ENCODE data around the gene RPL11. TPM values are rescaled to one million over a fixed set of nuclear protein-coding genes. Genes with fewer than 3 reads are reported as not detected.
"Not testable (repeated sequence)": the region's sequence is repeated elsewhere in the genome, so short reads cannot be mapped to it uniquely, and the experiment has no call there.

RPL11 gene
- total RNA-seq, 4 donors from 2014 or later: 302 to 593 (median 504) TPM

- TF ChIP-seq POLR2A (IDR thresholded peaks at IDR 0.05) (no peak), CTCF (IDR thresholded peaks at IDR 0.05 in 4 of 5, conservative IDR thresholded peaks at IDR 0.05 in 1 of 5) (no peak)
- intact Hi-C loops (cut with DNase I; ENCODE audit: low total_unique reads): no loop called here
- DNase-seq (peak; percentile 39 to 70), ATAC-seq (peak; percentile 54 to 62)
- H3K4me1 ChIP-seq: no peaks in the 10 kb centered on the region
- in situ Hi-C loops (cut with MboI; ENCODE audit: low sequenced_read_pairs in 4 of 4): no loop called here
- H3K27ac ChIP-seq: peak overlapping the region in 3 of 4 donors; percentile 11 to 27 (median 20)
- no peaks in the 10 kb centered on the region for H3K27me3 ChIP-seq
- no peaks in the 10 kb centered on the region for H3K36me3 ChIP-seq
- H3K4me3 ChIP-seq: no peak overlapping the region
- no peaks in the 10 kb centered on the region for H3K9me3 ChIP-seq
These were observed 35.8 kb downstream of the RPL11 start for GRCh38 chr1:23727362-23727811.

GRCh38 chr1:23732363-23733224 lies 41.0 kb downstream of the RPL11 start:
- intact Hi-C loops (cut with DNase I; ENCODE audit: low total_unique reads) (no loop called here), in situ Hi-C loops (cut with MboI; ENCODE audit: low sequenced_read_pairs in 4 of 4) (no loop called here)
- ATAC-seq (no peak), DNase-seq (no peak)
- H3K4me3 ChIP-seq: no peak overlapping the region
- TF ChIP-seq POLR2A (IDR thresholded peaks at IDR 0.05) (no peak), CTCF (IDR thresholded peaks at IDR 0.05 in 4 of 5, conservative IDR thresholded peaks at IDR 0.05 in 1 of 5) (no peak)
- no peaks in the 10 kb centered on the region for H3K9me3 ChIP-seq
- H3K36me3 ChIP-seq: no peaks in the 10 kb centered on the region
- no peaks in the 10 kb centered on the region for H3K27me3 ChIP-seq
- peaks cover 0 to 4% of the 10 kb centered on the region in 2 donors for H3K4me1 ChIP-seq
- no peak overlapping the region for H3K27ac ChIP-seq

- in situ Hi-C loops (cut with MboI; ENCODE audit: low sequenced_read_pairs in 4 of 4); H3K27me3 ChIP-seq; ATAC-seq; H3K4me3 ChIP-seq; H3K36me3 ChIP-seq; intact Hi-C loops (cut with DNase I; ENCODE audit: low total_unique reads); H3K9me3 ChIP-seq; H3K27ac ChIP-seq; DNase-seq; H3K4me1 ChIP-seq: not testable (repeated sequence)
These were observed 41.7 kb downstream of the RPL11 start for GRCh38 chr1:23733281-23733680.

- H3K4me3 ChIP-seq: no peak overlapping the region
- H3K36me3 ChIP-seq: no peaks in the 10 kb centered on the region
- no peak for DNase-seq
- TF ChIP-seq POLR2A (IDR thresholded peaks at IDR 0.05) (no peak), CTCF (IDR thresholded peaks at IDR 0.05 in 4 of 5, conservative IDR thresholded peaks at IDR 0.05 in 1 of 5) (no peak)
- no peaks in the 10 kb centered on the region for H3K9me3 ChIP-seq
- no peak for ATAC-seq
- H3K4me1 ChIP-seq: peaks cover 0 to 6% of the 10 kb centered on the region in 2 donors
- intact Hi-C loops (cut with DNase I; ENCODE audit: low total_unique reads): no loop called here
- no peaks in the 10 kb centered on the region for H3K27me3 ChIP-seq
- in situ Hi-C loops (cut with MboI; ENCODE audit: low sequenced_read_pairs in 4 of 4): no loop called here
- H3K27ac ChIP-seq: no peak overlapping the region
These were observed 45.0 kb downstream of the RPL11 start for GRCh38 chr1:23736437-23737134.

- H3K4me1 ChIP-seq: peaks cover 25 to 26% of the 10 kb centered on the region in 2 donors
- H3K27me3 ChIP-seq: no peaks in the 10 kb centered on the region
- peaks cover 0 to 6% of the 10 kb centered on the region in 2 donors for H3K36me3 ChIP-seq
- DNase-seq (no peak), ATAC-seq (no peak)
- H3K27ac ChIP-seq: no peak overlapping the region
- H3K9me3 ChIP-seq: no peaks in the 10 kb centered on the region
- intact Hi-C loops (cut with DNase I; ENCODE audit: low total_unique reads) (no loop called here), in situ Hi-C loops (cut with MboI; ENCODE audit: low sequenced_read_pairs in 4 of 4) (loop anchor here in 1 of 4 donors (5.0 kb wide), 1 partner anchor 49 kb away; the partner anchor contains the start of gene RPL11)
- H3K4me3 ChIP-seq: no peak overlapping the region
- TF ChIP-seq CTCF (IDR thresholded peaks at IDR 0.05 in 4 of 5, conservative IDR thresholded peaks at IDR 0.05 in 1 of 5) (no peak), POLR2A (IDR thresholded peaks at IDR 0.05) (no peak)
These were observed 50.0 kb downstream of the RPL11 start for GRCh38 chr1:23741609-23742008.

All from gastrocnemius medialis (tissue), 4 donors.